Measurements from ENCODE around the gene TMPRSS2. TPM values are rescaled to one million over a fixed set of nuclear protein-coding genes. Genes with fewer than 3 reads are reported as not detected.

TMPRSS2 gene
- total RNA-seq, 1 experiment from 2014 or later = 1.1 TPM

GRCh38 chr21:41518757-41519156, 10.8 kb upstream of the TMPRSS2 start:
- Histone ChIP-seq H3K4me3 (replicated peaks in 1 of 2; ENCODE audit: low read depth in 1 of 2, low read length in 2 of 2) (no peak overlapping the region), H3K36me3 (ENCODE audit: control insufficient read depth in 1 of 2, insufficient read depth in 2 of 2, low read length in 2 of 2) (no peaks in the 10 kb centered on the region), H3K9ac (ENCODE audit: low read length) (no peak overlapping the region), H4K20me1 (ENCODE audit: insufficient read depth) (no peaks in the 10 kb centered on the region), H3K9me3 (ENCODE audit: control insufficient read depth in 1 of 2, insufficient read depth in 1 of 2, low read depth in 1 of 2, low read length in 2 of 2) (no peaks in the 10 kb centered on the region), H3K27me3 (ENCODE audit: insufficient read depth, low read length) (no peaks in the 10 kb centered on the region), H3K27ac (ENCODE audit: low read depth, low read length) (no peak overlapping the region), H3K79me2 (ENCODE audit: insufficient read depth, low read length) (no peaks in the 10 kb centered on the region), H3K4me2 (ENCODE audit: low read length) (no peak overlapping the region), H2AFZ (ENCODE audit: low read depth, low read length, poor library complexity, severe bottlenecking) (no peak overlapping the region), H3K4me1 (ENCODE audit: control insufficient read depth in 1 of 2, insufficient read depth in 2 of 2, low read length in 2 of 2) (no peaks in the 10 kb centered on the region), H3K9me2 (ENCODE audit: insufficient read depth) (no peaks in the 10 kb centered on the region)
- ATAC-seq (no peak), DNase-seq (ENCODE audit: low read depth, low spot score) (no peak)
- ChIA-PET POLR2A (interaction anchor here (1.3 kb wide), 1 partner anchor 19 kb away, joined by 3 read pairs; no protein-coding TSS in a partner anchor), CTCF (no interaction called here), RAD21 (ENCODE audit: low non-redundant PET in 1 of 2, low total read pairs in 2 of 2, uncharacterized antibody in 2 of 2, unreplicated experiment in 2 of 2) (no interaction called here)
- no TSS peak for BruUV-seq (replicated peaks)
- TF ChIP-seq ELF1 (IDR thresholded peaks at IDR 0.05; ENCODE audit: borderline replicate concordance, low read depth) = no peak
- no peak for TF ChIP-seq REST (IDR thresholded peaks at IDR 0.05; ENCODE audit: low read depth)
- TF ChIP-seq CTCF (IDR thresholded peaks at IDR 0.05 in 2 of 3, conservative IDR thresholded peaks at IDR 0.05 in 1 of 3; ENCODE audit: borderline replicate concordance in 1 of 3, insufficient read depth in 1 of 3, low read depth in 2 of 3, low read length in 2 of 3) = no peak
- no peak for TF ChIP-seq ZFX (IDR thresholded peaks at IDR 0.05)
- TF ChIP-seq ZBTB33 (IDR thresholded peaks at IDR 0.05; ENCODE audit: extremely low read depth, insufficient replicate concordance, low read length) = no peak
- TF ChIP-seq EZH2 (IDR thresholded peaks at IDR 0.05) = no peak
- no peak for TF ChIP-seq EGR1 (IDR thresholded peaks at IDR 0.05; ENCODE audit: low read depth)
- no peak for TF ChIP-seq SRF (IDR thresholded peaks at IDR 0.05; ENCODE audit: low read depth)
- no peak for TF ChIP-seq FOSL1 (IDR thresholded peaks at IDR 0.05; ENCODE audit: low read depth)
- intact Hi-C loops (cut with micrococcal nuclease) = no loop called here

Data from HCT116 (cell line).